NCI-H446 treated with DMSO at 0.1 percent for 48 hours (cell line): Measurements from ENCODE around the gene CRADD.

Experiments
- DNase-seq: peaks from one replicate; lab custom pipeline; 2025; lab: John Stamatoyannopoulos, UW

CRADD gene

GRCh38 chr12:93841671-93842070 is 164.5 kb downstream of the CRADD start:
- no peak for DNase-seq

GRCh38 chr12:93844164-93844784 is 167.1 kb downstream of the CRADD start:
- no peak for DNase-seq

GRCh38 chr12:93846936-93847516 is 169.9 kb downstream of the CRADD start:
- no peak for DNase-seq

GRCh38 chr12:93847517-93848474 is 170.6 kb downstream of the CRADD start:
- no peak for DNase-seq

- DNase-seq: no peak
Observed at GRCh38 chr12:93848523-93849101, 171.4 kb downstream of the CRADD start.

- no peak for DNase-seq
Observed at GRCh38 chr12:93849946-93850345, 172.8 kb downstream of the CRADD start.

GRCh38 chr12:93850481-93851256 is 173.5 kb downstream of the CRADD start:
- no peak for DNase-seq

- no peak for DNase-seq
Observed at GRCh38 chr12:93851257-93851671, 174.1 kb downstream of the CRADD start.

GRCh38 chr12:93852173-93852591 is 175.0 kb downstream of the CRADD start:
- no peak for DNase-seq

GRCh38 chr12:93853698-93854478 is 176.7 kb downstream of the CRADD start:
- DNase-seq: no peak

- no peak for DNase-seq
Observed at GRCh38 chr12:93855261-93855660, 178.1 kb downstream of the CRADD start.

- no peak for DNase-seq
Observed at GRCh38 chr12:93856611-93857010, 179.4 kb downstream of the CRADD start.

GRCh38 chr12:93857279-93857938 is 180.2 kb downstream of the CRADD start:
- no peak for DNase-seq

- DNase-seq: no peak
Observed at GRCh38 chr12:93857991-93858447, 180.8 kb downstream of the CRADD start.

- DNase-seq: no peak
Observed at GRCh38 chr12:93860668-93861373, 183.6 kb downstream of the CRADD start.

GRCh38 chr12:93862424-93862823 is 185.2 kb downstream of the CRADD start:
- no peak for DNase-seq

- DNase-seq: no peak
Observed at GRCh38 chr12:93865751-93866150, 188.6 kb downstream of the CRADD start.

GRCh38 chr12:93868771-93869170 is 191.6 kb downstream of the CRADD start:
- DNase-seq: no peak

GRCh38 chr12:93870020-93870795 is 193.0 kb downstream of the CRADD start:
- DNase-seq: no peak
